Panc1 (cell line): ENCODE results near the gene PPP1R14B. TPM values are rescaled to one million over a fixed set of nuclear protein-coding genes. Genes with fewer than 3 reads are reported as not detected.

Experiments
- ATAC-seq: fragments of 200-7000 bp; cut with Tn5 transposase; 2 replicates; pipeline ENCODE4 v1.9.1; 2020; ENCODE audit warnings: mild to moderate bottlenecking, moderate library complexity
- BruUV-seq: library from RNA; stranded (reverse); fragments of 400-500 nt; replicated peaks from 2 replicates; lab custom pipeline; 2021; lab: Mats Ljungman, UMichigan
- CTCF ChIA-PET: fragments of 300-600 bp; sonication (Branson Sonifier 250); formaldehyde crosslinking; loops from one replicate; lab custom pipeline; 2022; ENCODE audit warnings: antibody characterized with exemption; lab: Charles Lee
- POLR2A ChIA-PET: fragments of 300-600 bp; sonication (Branson Sonifier 250); formaldehyde crosslinking; loops from one replicate; lab custom pipeline; 2022; ENCODE audit warnings: antibody characterized with exemption; lab: Charles Lee
- DNase-seq: peaks from one replicate; pipeline ENCODE4 v3.0.0-alpha.2; 2010; ENCODE audit warnings: low read depth, low spot score
- H3K27ac ChIP-seq: 2 replicates; pipeline ENCODE4 v1.5.1; 2011; ENCODE audit warnings: mild to moderate bottlenecking, low read length, inconsistent platforms
- H3K27me3 ChIP-seq: fragments of 200-500 bp; sonication (Bioruptor generic); 2 replicates; pipeline ENCODE4 v1.6.0; 2014; ENCODE audit warnings: low read length, inconsistent platforms; ENCODE audit not compliant: control insufficient read depth, insufficient read depth
- H3K36me3 ChIP-seq: fragments of 200-500 bp; sonication (Bioruptor generic); 2 replicates; pipeline ENCODE4 v1.5.1; 2014; ENCODE audit warnings: inconsistent platforms, mild to moderate bottlenecking, low read length, moderate library complexity; ENCODE audit not compliant: control insufficient read depth, insufficient read depth
- H3K4me1 ChIP-seq: 2 replicates; pipeline ENCODE4 v1.5.1; 2011; ENCODE audit warnings: inconsistent platforms, mild to moderate bottlenecking, low read length, moderate library complexity; ENCODE audit not compliant: control insufficient read depth, insufficient read depth
- H3K4me3 ChIP-seq, 2 experiments: 2 replicates each; pipeline ENCODE4 v1.5.1; 2011 to 2012; ENCODE audit warnings: low read depth in 2 of 2, low read length in 2 of 2, mild to moderate bottlenecking in 2 of 2, inconsistent platforms in 1 of 2, moderate library complexity in 1 of 2
- H3K9me3 ChIP-seq: fragments of 200-500 bp; sonication (Bioruptor generic); 2 replicates; pipeline ENCODE4 v1.5.1; 2014; ENCODE audit warnings: low read depth, mild to moderate bottlenecking, inconsistent platforms, low read length, moderate library complexity; ENCODE audit not compliant: control insufficient read depth, insufficient read depth
- CTCF ChIP-seq: fragments of 450-650 bp; IDR thresholded peaks from 2 replicates; pipeline ENCODE4 v1.5.1; 2017; ENCODE audit warnings: mild to moderate bottlenecking
- POLR2AphosphoS5 ChIP-seq: IDR thresholded peaks from 2 replicates; pipeline ENCODE4 v1.6.1; 2012; ENCODE audit warnings: mild to moderate bottlenecking, low read depth, low read length, moderate library complexity
- REST ChIP-seq, 2 experiments: IDR thresholded peaks; 2 replicates each; pipeline ENCODE4 v1.6.1; 2011 to 2012; ENCODE audit warnings: low read depth in 2 of 2, control low read depth in 1 of 2, low read length in 1 of 2, mild to moderate bottlenecking in 1 of 2, moderate library complexity in 1 of 2; ENCODE audit not compliant: insufficient read depth in 1 of 2
- SIN3A ChIP-seq: IDR thresholded peaks from 2 replicates; pipeline ENCODE4 v1.6.1; 2012; ENCODE audit warnings: low read depth, mild to moderate bottlenecking, low read length, moderate library complexity, borderline replicate concordance; ENCODE audit not compliant: insufficient read depth
- TCF7L2 ChIP-seq: IDR thresholded peaks from 2 replicates; pipeline ENCODE4 v1.6.1; 2011; ENCODE audit warnings: mild to moderate bottlenecking, low read depth, low read length, inconsistent platforms
- in situ Hi-C: cut with HindIII; loops from 2 replicates; pipeline ENCODE4 v1.10.0; 2016; ENCODE audit warnings: low sequenced_read_pairs, low pct_unique_long_range_greater_than_20kb
- intact Hi-C: fragments of 100-400 bp; cut with micrococcal nuclease; formaldehyde crosslinking; loops from one replicate; pipeline ENCODE4 v1.10.0; 2022; ENCODE audit not compliant: unreplicated experiment
- total RNA-seq: library from RNA; stranded (reverse); gene quantifications from one replicate; pipeline ENCODE4 v1.2.1, GENCODE V29; 2021; ENCODE audit not compliant: unreplicated experiment

PPP1R14B gene
- total RNA-seq, 1 experiment from 2014 or later, result 261 TPM

- peak; percentile 13 for ATAC-seq
- Histone ChIP-seq H3K36me3 (peaks cover 5% of the 10 kb centered on the region; the same call in 1 of the 2 replicates), H3K27ac (peak overlapping the region; percentile 65), H3K4me3 (peak overlapping the region; percentile 65 to 84), H3K9me3 (no peaks in the 10 kb centered on the region), H3K27me3 (no peaks in the 10 kb centered on the region), H3K4me1 (peaks cover 41% of the 10 kb centered on the region)
- ChIA-PET CTCF (interaction anchor here (0.8 to 1.8 kb wide), 2 partner anchors 19 to 54 kb away, joined by 4 read pairs; no protein-coding TSS in a partner anchor), POLR2A (no interaction called here)
- intact Hi-C loops, result no loop called here
- in situ Hi-C loops, result no loop called here
- TF ChIP-seq TCF7L2 (no peak), POLR2AphosphoS5 (no peak), SIN3A (no peak), CTCF (no peak), REST (IDR thresholded peaks at IDR 0.05; ENCODE audit: insufficient read depth in 1 of 2, low read depth in 2 of 2, low read length in 1 of 2) (no peak)
- no TSS peak for BruUV-seq
- DNase-seq, result no peak
Observed at GRCh38 chr11:64250415-64251015, 3.8 kb upstream of the PPP1R14B start.

- intact Hi-C loops, result loop anchor here (10.0 kb wide), 1 partner anchor 55 kb away; the partner anchor contains the start of genes CATSPERZ and ESRRA
Observed at GRCh38 chr11:64249563-64250414, 3.0 kb upstream of the PPP1R14B start.

More at GRCh38 chr11:64249563-64250414, 3.0 kb upstream of the PPP1R14B start:
- TF ChIP-seq SIN3A (no peak), POLR2AphosphoS5 (no peak), TCF7L2 (no peak), CTCF (no peak), REST (IDR thresholded peaks at IDR 0.05; ENCODE audit: insufficient read depth in 1 of 2, low read depth in 2 of 2, low read length in 1 of 2) (no peak)
- DNase-seq, result no peak
- Histone ChIP-seq H3K4me3 (no peak overlapping the region), H3K27me3 (no peaks in the 10 kb centered on the region), H3K36me3 (peaks cover 7% of the 10 kb centered on the region; the same call in 1 of the 2 replicates), H3K4me1 (peaks cover 42% of the 10 kb centered on the region), H3K9me3 (no peaks in the 10 kb centered on the region), H3K27ac (peak overlapping the region; percentile 53)
- ATAC-seq, result no peak
- in situ Hi-C loops, result no loop called here
- ChIA-PET CTCF (no interaction called here), POLR2A (interaction anchor here (0.6 kb wide), 2 partner anchors 45 to 264 kb away, joined by 4 read pairs; no protein-coding TSS in a partner anchor)
- no TSS peak for BruUV-seq
